ENCODE data around the gene PRR23E.

- no peak for TF ChIP-seq TCF12 (IDR thresholded peaks at IDR 0.05)
- TF ChIP-seq USF1 (IDR thresholded peaks at IDR 0.05; ENCODE audit: borderline replicate concordance, low read depth): no peak
- TF ChIP-seq POLR2AphosphoS5 (IDR thresholded peaks at IDR 0.05; ENCODE audit: low read depth, low read length): no peak
- no peak for TF ChIP-seq EZH2phosphoT487 (IDR thresholded peaks at IDR 0.05; ENCODE audit: borderline replicate concordance, low read depth)
- TF ChIP-seq TAF1 (IDR thresholded peaks at IDR 0.05; ENCODE audit: borderline replicate concordance, low read depth, low read length): no peak
- TF ChIP-seq CTCF (IDR thresholded peaks at IDR 0.05): no peak
- TF ChIP-seq ZBTB33 (IDR thresholded peaks at IDR 0.05; ENCODE audit: borderline replicate concordance, low read depth): no peak
- TF ChIP-seq EP300 (IDR thresholded peaks at IDR 0.05; ENCODE audit: borderline replicate concordance in 1 of 2, low read depth in 1 of 2, low read length in 1 of 2): no peak
- no peak for TF ChIP-seq JUND (IDR thresholded peaks at IDR 0.05)
- TF ChIP-seq RAD21 (IDR thresholded peaks at IDR 0.05; ENCODE audit: low read length): no peak
- TF ChIP-seq ELF1 (IDR thresholded peaks at IDR 0.05): no peak
Measured at GRCh38 chr3:127237835-127238234, 44.9 kb downstream of the PRR23E start.

All from SK-N-SH (cell line).